KMS-11 (cell line): ENCODE measurements around the gene HNRNPUL1.

ENCODE experiments used
- H2AFZ ChIP-seq: fragments of 200-600 bp; sonication (generic); 2 replicates; pipeline ENCODE4 v1.6.1; 2016; ENCODE audit warnings: antibody characterized with exemption, mixed run types, low read depth
- H3K27ac ChIP-seq: fragments of 200-600 bp; sonication (generic); 2 replicates; pipeline ENCODE4 v1.6.1; 2016; ENCODE audit warnings: mild to moderate bottlenecking, mixed run types
- H3K27me3 ChIP-seq: fragments of 200-600 bp; sonication (generic); 2 replicates; pipeline ENCODE4 v1.6.1; 2017; ENCODE audit warnings: mild to moderate bottlenecking, low read depth, mixed run types, moderate library complexity; ENCODE audit not compliant: insufficient read depth
- H3K36me3 ChIP-seq: fragments of 200-600 bp; sonication (generic); 2 replicates; pipeline ENCODE4 v1.6.1; 2017; ENCODE audit warnings: mild to moderate bottlenecking, mixed run types; ENCODE audit not compliant: insufficient read depth
- H3K4me1 ChIP-seq: fragments of 200-600 bp; sonication (generic); 2 replicates; pipeline ENCODE4 v1.6.1; 2016; ENCODE audit warnings: mild to moderate bottlenecking, low read depth, mixed run types; ENCODE audit not compliant: poor library complexity, severe bottlenecking
- H3K4me2 ChIP-seq: fragments of 200-600 bp; sonication (generic); 2 replicates; pipeline ENCODE4 v1.7.0; 2016; ENCODE audit warnings: mild to moderate bottlenecking, mixed run types
- H3K4me3 ChIP-seq: fragments of 200-600 bp; sonication (generic); IDR thresholded peaks from 2 replicates; pipeline ENCODE4 v1.6.1; 2017; ENCODE audit warnings: low read depth, low read length, mixed read lengths; ENCODE audit not compliant: insufficient read depth
- H3K79me2 ChIP-seq: fragments of 200-600 bp; sonication (generic); 2 replicates; pipeline ENCODE4 v1.6.1; 2016; ENCODE audit warnings: low read depth, mixed run types; ENCODE audit not compliant: insufficient read depth
- H3K9ac ChIP-seq: fragments of 200-600 bp; sonication (generic); 2 replicates; pipeline ENCODE4 v1.6.1; 2016; ENCODE audit warnings: mild to moderate bottlenecking, mixed run types
- H4K20me1 ChIP-seq: fragments of 200-600 bp; sonication (generic); 2 replicates; pipeline ENCODE4 v1.6.1; 2016; ENCODE audit warnings: mild to moderate bottlenecking, mixed run types; ENCODE audit not compliant: insufficient read depth
- CTCF ChIP-seq: fragments of 200-600 bp; sonication (generic); conservative IDR thresholded peaks from 2 replicates; pipeline ENCODE4 v1.6.1; 2017; ENCODE audit warnings: low read depth, mild to moderate bottlenecking, antibody characterized with exemption, low read length, moderate library complexity, mixed read lengths

The HNRNPUL1 gene

GRCh38 chr19:41324231-41324702 is 60.1 kb downstream of the HNRNPUL1 start:
- Histone ChIP-seq H4K20me1 (no peaks in the 10 kb centered on the region), H3K9ac (no peak overlapping the region), H3K4me2 (no peak overlapping the region), H3K27ac (peak overlapping the region; percentile 5; the same call in 1 of the 2 replicates), H3K79me2 (peaks cover 11% of the 10 kb centered on the region), H3K27me3 (no peaks in the 10 kb centered on the region), H3K4me1 (peaks cover 37% of the 10 kb centered on the region), H3K4me3 (no peak overlapping the region), H2AFZ (no peak overlapping the region), H3K36me3 (no peaks in the 10 kb centered on the region; the same call in 1 of the 2 replicates)
- TF ChIP-seq CTCF, result no peak

GRCh38 chr19:41324921-41325639 is 60.9 kb downstream of the HNRNPUL1 start:
- no peaks in the 10 kb centered on the region; the same call in 1 of the 2 replicates for H3K36me3 ChIP-seq
- TF ChIP-seq CTCF, result no peak
- H4K20me1 ChIP-seq, result no peaks in the 10 kb centered on the region
- H2AFZ ChIP-seq, result no peak overlapping the region
- H3K9ac ChIP-seq, result no peak overlapping the region
- H3K79me2 ChIP-seq, result peaks cover 11% of the 10 kb centered on the region
- peak overlapping the region; percentile 5; the same call in 1 of the 2 replicates for H3K27ac ChIP-seq
- no peaks in the 10 kb centered on the region for H3K27me3 ChIP-seq
- no peak overlapping the region for H3K4me2 ChIP-seq
- H3K4me3 ChIP-seq, result no peak overlapping the region
- H3K4me1 ChIP-seq, result peaks cover 41% of the 10 kb centered on the region

GRCh38 chr19:41325640-41325946 is 61.4 kb downstream of the HNRNPUL1 start:
- peaks cover 41% of the 10 kb centered on the region for H3K4me1 ChIP-seq
- H3K79me2 ChIP-seq, result peaks cover 11% of the 10 kb centered on the region
- no peak overlapping the region for H2AFZ ChIP-seq
- H3K9ac ChIP-seq, result no peak overlapping the region
- no peak overlapping the region for H3K4me2 ChIP-seq
- no peak overlapping the region for H3K27ac ChIP-seq
- H3K27me3 ChIP-seq, result no peaks in the 10 kb centered on the region
- H3K4me3 ChIP-seq, result no peak overlapping the region
- H4K20me1 ChIP-seq, result no peaks in the 10 kb centered on the region
- TF ChIP-seq CTCF, result no peak
- no peaks in the 10 kb centered on the region; the same call in 1 of the 2 replicates for H3K36me3 ChIP-seq

GRCh38 chr19:41325947-41326706 is 62.0 kb downstream of the HNRNPUL1 start:
- H3K79me2 ChIP-seq, result peaks cover 11% of the 10 kb centered on the region
- peaks cover 41% of the 10 kb centered on the region for H3K4me1 ChIP-seq
- peak overlapping the region; percentile 88 for H3K27ac ChIP-seq
- TF ChIP-seq CTCF, result no peak
- no peaks in the 10 kb centered on the region for H3K27me3 ChIP-seq
- no peaks in the 10 kb centered on the region; the same call in 1 of the 2 replicates for H3K36me3 ChIP-seq
- H3K4me3 ChIP-seq, result no peak overlapping the region
- no peaks in the 10 kb centered on the region for H4K20me1 ChIP-seq
- peak overlapping the region; percentile 86; the same call in 1 of the 2 replicates for H3K9ac ChIP-seq
- no peak overlapping the region for H2AFZ ChIP-seq
- H3K4me2 ChIP-seq, result peak overlapping the region; percentile 87
